NCI-H1417 (cell line): ENCODE results near the gene SLC25A11.
"Not testable (repeated sequence)": the region's sequence is repeated elsewhere in the genome, so short reads cannot be mapped to it uniquely, and the experiment has no call there.

Source experiments
- DNase-seq, 3 experiments: peaks; one replicate each; lab custom pipeline; 2025; lab: John Stamatoyannopoulos, UW

SLC25A11 gene

DNA sequence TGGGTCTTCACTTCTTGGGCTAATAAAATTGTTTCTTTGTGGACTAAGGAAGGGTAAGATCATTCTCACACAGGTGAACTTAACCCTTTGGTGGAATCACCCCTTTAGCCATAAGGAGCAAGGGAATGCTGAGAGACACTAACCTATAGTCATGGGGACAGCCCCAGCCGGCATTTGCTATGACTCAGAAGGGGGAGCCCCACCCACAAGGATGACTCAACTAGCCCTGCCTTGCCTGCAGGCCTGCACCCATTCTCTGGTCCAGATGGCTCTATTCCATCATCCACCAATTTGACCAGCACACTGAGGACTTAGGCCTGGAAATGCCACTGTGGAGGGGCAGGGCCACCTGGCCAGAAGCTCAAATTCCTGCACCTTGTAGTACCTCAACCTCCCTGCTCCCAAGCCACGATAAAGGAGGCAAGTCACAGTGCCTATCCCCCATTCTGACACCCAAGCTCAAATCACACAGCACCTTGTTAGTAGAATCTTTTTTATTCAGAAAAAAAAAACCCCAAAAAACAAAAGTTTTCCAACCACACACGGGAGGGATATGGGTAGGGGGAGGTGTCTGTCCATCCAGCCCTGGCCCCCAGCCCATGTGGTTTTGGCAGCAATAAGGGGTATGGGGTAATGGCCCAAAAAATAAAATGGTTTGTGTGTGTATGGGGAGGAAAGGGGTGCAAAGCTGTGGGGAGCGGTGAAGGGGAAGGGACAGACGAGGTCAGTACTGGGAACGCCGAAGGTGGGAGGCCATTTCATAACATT is 5.5 kb upstream of the SLC25A11 start:
- peak in 1 of 3 experiments; percentile 38 for DNase-seq

DNA sequence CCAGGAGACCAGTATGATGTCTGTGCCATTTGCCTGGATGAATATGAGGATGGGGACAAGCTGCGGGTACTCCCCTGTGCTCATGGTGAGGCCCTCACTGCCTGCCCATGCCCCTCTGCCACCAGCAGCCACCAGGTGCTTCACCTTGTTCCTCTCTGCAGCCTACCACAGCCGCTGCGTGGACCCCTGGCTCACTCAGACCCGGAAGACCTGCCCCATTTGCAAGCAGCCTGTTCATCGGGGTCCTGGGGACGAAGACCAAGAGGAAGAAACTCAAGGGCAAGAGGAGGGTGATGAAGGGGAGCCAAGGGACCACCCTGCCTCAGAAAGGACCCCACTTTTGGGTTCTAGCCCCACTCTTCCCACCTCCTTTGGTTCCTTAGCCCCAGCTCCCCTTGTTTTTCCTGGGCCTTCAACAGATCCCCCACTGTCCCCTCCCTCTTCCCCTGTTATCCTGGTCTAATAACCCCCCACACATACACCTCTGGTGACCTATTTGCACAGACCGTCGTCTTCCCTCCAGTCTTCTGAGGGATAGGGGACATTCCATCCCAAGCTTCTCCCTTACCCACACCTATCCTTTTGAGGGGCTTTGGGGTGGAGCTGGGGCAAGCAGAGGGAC is 4.8 kb upstream of the SLC25A11 start:
- no peak for DNase-seq

DNA sequence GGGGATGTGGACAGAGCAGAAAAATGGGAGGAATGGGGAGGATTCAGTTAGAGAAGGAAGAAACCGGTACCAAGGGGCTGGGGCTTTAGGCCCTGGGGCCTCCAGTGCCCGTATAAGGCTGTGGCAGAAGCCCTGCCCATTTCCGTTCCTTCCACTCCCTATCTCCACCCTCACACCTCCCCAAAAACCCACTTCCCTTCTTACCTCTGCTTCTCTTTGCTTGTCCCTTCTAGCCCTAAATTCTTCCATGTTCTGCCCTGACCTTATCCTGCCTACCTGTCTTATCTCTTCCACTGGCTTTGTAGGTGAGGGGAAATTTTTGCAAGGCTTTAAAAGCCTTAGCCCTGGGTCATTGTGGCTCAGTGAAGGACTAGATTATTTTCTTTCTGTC is 4.3 kb upstream of the SLC25A11 start:
- DNase-seq: no peak

DNA sequence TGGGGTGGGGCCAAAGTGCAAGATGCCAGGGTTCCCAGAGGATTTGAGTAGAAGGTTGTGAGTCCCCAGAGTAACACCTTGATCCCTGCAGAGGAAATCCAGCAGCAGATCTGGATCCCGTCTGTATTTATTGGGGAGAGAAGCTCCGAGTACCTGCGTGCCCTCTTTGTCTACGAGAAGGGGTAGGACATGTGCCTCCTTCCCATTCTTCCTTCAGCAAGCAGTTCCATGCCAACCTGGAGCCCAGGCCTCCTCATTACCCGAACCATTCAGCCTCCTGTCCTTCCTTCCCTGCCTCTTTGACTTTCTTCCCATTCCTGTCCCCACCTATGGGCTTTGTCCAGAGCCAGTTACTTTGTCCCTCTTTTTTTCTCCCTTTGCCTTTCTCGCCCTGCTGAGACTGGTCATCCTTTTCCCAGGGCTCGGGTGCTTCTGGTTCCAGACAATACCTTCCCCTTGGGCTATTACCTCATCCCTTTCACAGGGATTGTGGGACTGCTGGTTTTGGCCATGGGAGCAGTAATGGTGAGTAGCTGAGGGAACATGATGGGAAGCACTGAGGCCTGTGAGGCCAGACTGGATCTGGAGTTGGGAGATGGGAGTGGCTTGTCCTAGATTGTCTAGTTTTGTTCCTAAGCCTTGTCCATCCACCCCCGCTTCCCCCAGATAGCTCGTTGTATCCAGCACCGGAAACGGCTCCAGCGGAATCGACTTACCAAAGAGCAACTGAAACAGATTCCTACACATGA is 3.1 kb upstream of the SLC25A11 start:
- DNase-seq: no peak

DNA sequence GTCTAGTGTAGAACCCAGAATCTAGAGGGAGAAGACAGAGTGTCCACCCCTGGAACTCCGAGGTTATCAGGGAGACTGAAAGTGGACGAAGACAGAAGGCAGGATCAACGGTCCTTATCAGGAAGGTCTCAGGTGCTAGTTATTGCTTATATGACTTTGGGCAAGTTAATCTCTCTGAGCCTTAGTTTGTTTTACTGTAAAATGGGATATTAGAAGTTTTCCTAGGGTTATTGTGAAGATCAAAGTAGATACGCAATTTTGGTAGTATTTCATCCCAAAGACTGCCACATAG is 1.4 kb upstream of the SLC25A11 start:
- no peak for DNase-seq

DNA sequence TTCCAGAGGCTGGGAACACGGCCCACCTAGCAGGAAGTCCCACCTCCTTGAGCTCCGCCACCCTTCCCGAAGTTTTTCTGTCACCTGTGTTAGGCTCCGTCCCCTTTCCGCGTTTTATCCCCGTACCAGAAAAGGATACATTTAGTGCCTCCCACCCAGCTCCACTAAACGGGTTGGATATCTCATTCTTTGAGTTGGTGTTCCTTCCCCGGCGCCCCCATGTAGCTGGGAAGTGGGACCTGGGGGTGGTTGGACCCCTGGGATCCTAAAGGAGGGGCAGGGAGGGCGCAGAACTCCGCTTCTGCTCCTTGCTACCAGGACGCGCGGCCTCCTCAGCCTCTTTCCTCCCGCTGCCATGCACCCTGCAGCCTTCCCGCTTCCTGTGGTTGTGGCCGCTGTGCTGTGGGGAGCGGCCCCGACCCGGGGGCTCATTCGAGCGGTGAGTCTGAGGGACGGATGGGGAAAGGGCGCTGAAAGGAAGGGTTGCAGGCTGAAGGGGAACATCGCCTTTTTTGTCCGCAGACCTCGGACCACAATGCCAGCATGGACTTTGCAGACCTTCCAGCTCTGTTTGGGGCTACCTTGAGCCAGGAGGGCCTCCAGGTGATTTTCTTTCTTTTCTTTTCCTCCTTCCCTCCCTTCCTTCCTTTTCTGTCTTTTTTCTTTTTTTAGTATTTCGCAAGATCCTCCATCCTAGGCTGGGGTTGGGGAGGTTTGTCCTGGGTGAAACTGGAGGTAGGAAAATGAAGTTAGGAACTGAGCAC is 891 bp upstream of the SLC25A11 start:
- DNase-seq: no peak

DNA sequence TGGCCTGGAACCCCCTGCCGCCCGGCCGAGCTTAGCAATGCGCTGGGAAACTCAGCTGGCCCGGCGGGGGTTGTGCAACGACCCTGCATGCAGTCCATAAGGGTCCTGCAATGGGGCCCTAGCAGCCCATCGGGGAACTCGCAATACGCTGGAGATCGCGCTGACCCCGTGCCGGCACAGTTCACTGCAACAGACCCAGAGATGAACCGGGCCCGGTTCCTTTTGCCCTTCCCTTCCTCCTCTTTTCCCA is 375 bp downstream of the SLC25A11 start:
- no peak for DNase-seq

DNA sequence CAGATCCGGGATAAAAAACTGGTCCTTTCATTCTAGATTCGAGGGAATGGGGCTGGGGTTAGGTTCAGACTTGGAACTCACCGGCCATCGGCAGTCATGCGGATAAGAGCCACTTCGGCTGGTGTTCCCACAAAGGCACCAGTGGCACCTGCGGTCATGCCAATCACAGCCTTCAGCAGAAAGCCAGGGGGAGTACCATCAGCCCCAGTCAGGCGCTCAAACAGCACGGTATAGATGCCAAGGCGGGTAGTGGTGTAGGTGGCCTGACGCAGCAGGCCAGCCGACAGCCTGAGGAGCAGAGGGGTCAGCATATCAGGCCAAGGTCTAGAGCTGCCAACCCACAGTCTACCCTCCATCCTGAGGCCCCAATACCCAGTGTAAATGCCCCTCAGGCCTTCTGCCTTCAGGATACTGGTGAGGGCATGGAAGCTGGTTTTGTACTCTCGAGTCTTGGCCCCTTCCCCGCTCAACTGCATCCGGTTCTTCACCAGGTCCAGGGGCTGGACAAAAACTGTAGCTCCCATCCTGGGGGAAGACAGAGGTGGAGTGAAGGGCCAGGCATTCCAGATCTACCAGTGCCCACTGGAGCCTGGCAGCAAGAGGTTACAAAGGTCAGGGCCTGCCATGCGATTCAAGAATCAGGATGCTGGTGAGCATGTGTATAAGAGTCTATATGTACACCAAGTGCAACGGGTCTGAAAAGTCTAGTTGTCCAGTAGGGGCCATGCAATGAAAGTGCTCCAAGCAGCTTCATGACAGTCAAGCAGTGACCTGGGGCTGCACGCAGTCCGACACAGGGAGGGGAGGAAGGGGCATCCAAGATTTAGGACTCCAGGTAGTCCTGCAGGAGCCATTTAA is 929 bp downstream of the SLC25A11 start:
- peak in 1 of 3 experiments; percentile 8 for DNase-seq

DNA sequence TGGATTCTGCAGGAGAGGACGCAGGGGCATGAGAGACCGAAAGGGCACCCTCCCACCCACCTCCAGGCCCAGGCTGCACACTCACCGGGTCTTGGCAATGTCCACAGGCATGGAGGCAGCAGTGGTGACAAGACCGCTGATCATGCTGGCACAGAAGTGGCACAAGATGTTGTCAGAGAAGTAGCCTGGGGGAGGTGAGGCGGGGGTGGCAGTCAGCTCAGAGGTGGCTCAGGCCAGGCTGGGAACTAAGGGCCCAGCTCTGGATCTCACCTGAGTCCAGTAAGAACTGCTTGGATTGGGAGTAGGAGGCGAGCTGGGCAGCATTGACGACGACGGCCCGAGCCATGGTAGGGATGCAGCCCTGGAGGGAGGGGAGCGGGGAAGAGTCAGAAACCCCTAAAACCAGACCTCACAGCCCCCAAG is 1.8 kb downstream of the SLC25A11 start:
- no peak for DNase-seq

DNA sequence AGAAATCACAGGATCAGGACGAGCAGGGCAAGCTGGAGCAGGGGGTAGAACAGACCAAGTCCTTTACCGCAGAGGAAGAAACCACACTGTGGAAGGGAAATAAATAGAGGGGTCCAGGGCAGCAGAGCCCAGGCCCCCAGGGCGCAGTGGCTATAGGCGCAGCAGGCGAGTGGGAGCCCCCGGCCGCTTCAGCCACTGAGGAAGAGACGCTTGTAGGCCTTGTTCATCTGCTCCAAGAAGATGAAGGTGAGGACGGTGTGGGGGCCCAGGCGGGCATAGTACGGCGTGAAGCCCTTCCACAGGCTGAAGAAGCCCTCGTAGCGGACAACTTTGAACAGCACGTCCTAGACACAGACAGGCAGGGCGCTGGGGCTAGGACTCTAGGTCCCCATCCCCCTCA is 2.3 kb downstream of the SLC25A11 start:
- no peak for DNase-seq

DNA sequence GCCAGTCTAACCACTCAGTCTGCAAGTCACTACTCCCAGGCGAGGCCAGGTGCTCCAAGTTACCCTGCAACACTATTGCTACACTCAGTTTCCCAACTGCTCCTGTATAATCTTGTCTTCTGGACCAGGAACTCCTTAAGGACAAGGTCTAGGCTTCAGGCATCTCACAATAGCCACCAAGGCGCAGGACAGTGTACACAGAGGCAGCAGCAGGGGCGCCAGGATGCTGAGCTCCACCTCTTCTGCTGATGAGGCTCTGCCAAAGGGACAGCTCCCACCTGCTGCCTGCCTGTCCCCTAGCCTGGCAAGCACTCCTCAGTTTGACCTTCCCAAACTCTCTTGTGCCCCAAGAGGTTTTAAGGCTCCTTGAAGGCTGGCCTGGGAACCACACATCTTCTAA is 3.4 kb downstream of the SLC25A11 start:
- DNase-seq: no peak

DNA sequence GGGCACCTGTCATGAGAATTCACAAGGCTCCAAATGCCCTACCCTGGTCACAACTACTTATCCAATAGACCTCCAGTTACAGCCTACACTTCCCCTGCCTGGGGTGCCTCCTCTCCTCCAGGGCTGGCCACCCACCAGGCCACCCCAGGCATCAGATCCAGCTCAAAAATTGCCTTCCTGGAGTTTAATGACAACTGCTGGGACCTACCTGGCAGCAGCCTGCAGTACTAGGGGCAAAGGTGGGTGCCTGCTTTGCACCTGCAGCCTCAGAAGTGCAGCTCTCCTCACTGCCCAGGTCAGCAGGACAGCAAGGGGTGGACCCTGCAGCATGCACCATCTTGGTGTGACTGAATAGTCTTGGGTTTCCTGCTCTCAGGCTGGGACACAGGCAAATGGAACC is 4.2 kb downstream of the SLC25A11 start:
- DNase-seq: no peak

DNA sequence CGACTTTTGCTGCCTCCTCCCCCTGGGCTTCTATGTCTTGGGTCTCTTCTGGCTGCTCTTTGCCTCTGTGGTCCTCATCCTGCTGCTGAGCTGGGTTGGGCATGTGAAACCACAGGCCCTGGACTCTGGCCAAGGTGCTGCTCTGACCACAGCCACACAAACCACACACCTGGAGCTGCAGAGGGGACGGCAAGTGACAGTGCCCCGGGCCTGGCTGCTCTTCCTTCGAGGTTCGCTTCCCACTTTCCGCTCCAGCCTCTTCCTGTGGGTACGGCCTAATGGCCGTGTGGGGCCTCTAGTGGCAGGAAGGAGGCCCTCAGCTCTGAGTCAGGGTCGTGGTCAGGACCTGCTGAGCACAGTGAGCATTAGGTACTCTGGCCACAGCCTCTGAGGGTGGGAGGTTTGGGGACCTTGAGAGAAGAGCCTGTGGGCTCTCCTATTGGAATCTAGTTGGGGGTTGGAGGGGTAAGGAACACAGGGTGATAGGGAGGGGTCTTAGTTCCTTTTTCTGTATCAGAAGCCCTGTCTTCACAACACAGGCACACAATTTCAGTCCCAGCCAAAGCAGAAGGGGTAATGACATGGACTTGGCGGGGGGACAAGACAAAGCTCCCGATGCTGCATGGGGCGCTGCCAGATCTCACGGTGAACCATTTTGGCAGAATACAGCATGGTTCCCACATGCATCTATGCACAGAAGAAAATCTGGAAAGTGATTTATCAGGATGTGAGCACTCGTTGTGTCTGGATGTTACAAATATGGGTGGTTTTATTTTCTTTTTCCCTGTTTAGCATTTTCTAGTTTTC is 5.5 kb downstream of the SLC25A11 start:
- no peak for DNase-seq

DNA sequence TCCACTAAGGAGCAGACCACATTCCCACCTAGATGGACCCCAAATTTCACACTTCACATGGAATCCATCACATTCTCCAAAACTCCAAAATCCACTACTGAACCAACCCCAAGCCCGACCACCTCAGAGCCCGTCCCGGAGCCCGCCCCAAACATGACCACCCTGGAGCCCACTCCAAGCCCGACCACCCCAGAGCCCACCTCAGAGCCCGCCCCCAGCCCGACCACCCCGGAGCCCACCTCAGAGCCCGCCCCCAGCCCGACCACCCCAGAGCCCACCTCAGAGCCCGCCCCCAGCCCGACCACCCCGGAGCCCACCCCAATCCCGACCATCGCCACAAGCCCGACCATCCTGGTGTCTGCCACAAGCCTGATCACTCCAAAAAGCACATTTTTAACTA is 6.2 kb downstream of the SLC25A11 start:
- no peak for DNase-seq

DNA sequence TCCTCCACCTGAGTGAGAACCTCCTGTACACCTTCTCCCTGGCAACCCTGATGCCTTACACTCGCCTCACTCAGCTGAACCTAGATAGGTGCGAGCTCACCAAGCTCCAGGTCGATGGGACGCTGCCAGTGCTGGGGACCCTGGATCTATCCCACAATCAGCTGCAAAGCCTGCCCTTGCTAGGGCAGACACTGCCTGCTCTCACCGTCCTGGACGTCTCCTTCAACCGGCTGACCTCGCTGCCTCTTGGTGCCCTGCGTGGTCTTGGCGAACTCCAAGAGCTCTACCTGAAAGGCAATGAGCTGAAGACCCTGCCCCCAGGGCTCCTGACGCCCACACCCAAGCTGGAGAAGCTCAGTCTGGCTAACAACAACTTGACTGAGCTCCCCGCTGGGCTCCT is 7.1 kb downstream of the SLC25A11 start:
- no peak for DNase-seq

DNA sequence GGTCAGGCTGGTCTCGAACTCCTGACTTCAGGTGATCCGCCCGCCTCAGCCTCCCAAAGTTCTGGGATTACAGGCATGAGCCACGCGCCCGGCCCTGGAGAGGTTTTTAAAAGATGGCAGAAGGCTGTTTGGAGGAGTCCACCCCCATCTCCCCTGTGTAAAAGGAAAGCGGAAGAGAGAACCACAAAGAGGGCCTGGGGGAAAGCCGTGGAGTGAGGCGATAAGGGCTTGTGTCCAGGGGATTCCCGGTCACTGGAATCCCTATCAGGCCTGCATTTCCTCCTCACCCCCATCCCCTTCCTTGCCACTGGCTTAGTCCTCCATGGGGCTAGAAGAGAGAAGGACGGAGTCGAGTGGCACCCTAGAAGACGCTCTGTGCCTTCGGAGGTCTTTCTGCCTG is 7.9 kb downstream of the SLC25A11 start, which contains the start of gene GP1BA:
Gene GP1BA (plus strand): TSS at position 315 of the 400 bp plus-strand sequence. CDS start 328 bp downstream, outside the sequence.
- no peak for DNase-seq

DNA sequence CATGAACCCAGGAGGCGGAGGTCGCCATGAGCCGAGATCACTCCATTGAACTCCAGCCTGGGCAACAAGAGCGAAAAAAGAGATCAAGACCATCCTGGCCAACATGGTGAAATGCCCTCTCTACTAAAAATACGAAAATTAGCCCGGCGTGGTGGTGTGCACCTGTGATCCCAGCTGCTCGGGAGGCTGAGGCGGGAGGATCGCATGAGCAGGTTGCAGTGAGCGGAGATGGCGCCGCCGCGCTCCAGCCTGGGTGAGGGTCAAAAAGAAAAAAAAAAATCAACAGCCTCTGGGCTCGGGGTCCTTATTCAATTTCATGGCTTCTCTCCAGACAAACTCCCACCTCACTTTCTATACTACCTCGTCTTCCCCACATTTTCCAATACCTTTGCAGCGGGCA is 11.0 kb downstream of the SLC25A11 start:
- DNase-seq: no peak

DNA sequence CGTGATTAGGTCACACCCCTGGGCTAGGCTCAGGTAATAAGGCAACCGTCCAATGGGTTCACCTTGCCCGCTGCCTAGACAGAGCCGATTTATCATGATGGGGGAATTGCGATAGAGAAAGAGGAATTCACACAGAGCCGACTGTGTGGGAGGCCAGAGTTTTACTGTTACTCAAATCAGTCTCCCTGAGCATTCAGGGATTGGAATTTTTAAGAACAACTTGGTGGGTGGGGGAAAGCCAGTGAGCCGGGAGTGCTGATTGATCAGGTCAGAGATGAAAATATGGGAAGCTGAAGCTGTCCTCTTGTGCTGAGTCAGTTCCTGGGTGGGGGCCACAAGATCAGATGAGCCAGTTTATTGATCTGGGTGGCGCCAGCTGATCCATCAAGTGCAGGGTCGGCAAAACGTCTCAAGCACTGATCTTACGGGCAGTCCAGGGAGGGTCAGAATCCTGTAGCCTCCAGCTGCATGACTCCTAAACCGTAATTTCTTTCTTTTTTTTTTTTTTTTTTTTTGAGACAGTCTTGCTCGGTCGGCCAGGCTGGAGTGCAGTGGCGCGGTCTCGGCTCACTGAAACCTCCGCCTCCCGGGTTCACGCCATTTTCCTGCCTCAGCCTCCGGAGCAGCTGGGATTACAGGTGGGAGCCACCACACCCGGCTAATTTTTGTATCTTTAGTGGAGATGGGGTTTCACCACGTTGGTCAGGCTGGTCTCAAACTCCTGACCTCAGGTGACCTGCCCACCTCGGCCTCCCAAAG is 13.1 kb downstream of the SLC25A11 start:
- not testable (repeated sequence) for DNase-seq

DNA sequence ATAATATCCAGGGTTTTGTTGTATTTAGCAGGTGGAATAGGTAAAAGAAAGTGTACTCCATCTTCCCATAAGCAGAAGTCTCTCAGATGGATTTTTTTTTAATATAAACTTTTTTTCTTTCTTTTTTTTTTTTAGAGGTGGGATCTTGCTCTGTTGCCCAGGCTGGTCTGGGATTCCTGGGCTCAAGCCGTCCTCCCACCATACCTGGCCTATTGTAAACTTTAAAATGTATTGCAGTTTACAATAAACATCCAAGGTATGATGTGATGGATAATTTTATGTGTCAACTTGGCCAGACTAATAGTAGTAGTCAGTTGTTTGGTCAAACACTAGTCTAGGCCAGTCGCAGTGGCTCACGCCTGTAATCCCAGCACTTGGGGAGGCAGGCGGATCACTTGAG is 18.5 kb downstream of the SLC25A11 start:
- no peak for DNase-seq

DNA sequence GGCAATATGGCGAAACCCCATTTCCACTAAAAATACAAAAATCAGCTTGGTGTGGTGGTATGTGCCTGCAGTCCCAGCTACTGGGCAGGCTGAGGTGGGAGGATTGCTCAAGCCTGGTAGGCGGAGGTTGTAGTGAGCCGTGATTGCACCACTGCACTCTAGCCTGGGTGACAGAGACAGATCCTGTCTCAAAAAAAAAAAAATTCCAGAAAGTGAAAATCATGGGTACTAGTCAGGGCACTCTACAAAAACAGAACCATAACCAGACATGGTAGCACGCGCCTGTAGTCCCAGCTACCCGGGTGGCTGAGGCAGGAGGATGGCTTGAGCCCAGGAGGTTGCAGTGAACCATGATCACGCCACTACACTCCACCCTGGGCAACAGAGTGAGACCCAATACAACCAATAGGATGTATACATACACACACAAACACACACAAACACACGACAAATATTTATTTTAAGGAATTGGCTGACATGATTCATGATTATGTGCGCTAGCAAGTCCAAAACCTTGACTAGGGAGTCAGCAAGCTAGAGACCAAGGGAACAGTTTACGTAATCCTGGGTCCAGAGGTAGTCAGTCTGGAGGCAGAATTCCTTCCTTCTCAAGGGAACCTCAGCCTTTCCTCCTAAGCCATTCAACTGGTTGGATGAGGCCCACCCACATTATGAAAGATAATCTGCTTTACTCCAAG is 19.3 kb downstream of the SLC25A11 start:
- DNase-seq: no peak
